Tongue (tissue), 2 donors: Measurements from ENCODE around the gene C1D. TPM values are rescaled to one million over a fixed set of nuclear protein-coding genes. Genes with fewer than 3 reads are reported as not detected.
"Not testable (repeated sequence)": the region's sequence is repeated elsewhere in the genome, so short reads cannot be mapped to it uniquely, and the experiment has no call there.

Experiments
- DNase-seq: peaks from one replicate; pipeline ENCODE4 v3.0.0-alpha.2; 2015
- total RNA-seq: library from RNA; depleted of rRNA; stranded (reverse); fragments of >200 nt; gene quantifications from one replicate; pipeline ENCODE4 v1.2.3, GENCODE V29; 2014

Gene C1D, protein sequence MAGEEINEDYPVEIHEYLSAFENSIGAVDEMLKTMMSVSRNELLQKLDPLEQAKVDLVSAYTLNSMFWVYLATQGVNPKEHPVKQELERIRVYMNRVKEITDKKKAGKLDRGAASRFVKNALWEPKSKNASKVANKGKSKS
- 54.8 TPM for total RNA-seq

DNA sequence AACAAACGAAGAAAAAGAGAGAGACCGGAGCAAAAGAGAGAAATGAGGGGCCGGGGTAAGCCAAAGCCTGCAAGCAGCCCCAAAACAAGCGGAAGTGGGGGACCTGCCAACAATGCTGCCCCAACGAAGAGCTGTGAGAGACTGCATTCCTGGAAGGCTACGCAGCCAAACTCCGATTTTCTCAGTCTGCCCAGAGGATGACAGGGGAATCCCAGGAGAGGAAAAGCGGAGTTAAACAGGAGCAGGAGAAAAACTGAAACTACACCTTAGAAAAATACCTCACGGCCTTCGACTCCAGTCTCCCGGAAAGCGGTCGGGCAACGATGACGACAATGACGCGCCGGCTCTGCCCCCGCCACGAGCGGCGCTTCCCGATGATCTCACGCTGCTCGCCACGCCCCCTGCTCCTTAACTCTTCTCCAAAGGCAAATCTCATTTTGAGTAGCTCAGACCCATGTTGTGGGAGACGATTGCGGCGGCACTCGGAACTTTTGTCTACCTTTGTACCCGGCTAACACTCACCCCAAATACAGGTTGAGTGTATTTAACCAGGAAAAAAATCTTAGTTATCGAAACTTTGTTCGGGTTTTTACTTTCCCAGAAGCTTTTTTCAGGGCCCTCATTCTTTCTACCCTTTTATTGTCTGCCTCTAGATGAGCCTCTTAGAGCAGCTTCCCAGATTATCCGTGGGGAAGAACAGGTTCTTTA lies at the start of gene C1D:
TSS of gene C1D (minus strand) at position 325 of the 708 bp plus-strand sequence. CDS start 15,694 bp downstream, outside the sequence.
- peak; percentile 97 for DNase-seq

DNA sequence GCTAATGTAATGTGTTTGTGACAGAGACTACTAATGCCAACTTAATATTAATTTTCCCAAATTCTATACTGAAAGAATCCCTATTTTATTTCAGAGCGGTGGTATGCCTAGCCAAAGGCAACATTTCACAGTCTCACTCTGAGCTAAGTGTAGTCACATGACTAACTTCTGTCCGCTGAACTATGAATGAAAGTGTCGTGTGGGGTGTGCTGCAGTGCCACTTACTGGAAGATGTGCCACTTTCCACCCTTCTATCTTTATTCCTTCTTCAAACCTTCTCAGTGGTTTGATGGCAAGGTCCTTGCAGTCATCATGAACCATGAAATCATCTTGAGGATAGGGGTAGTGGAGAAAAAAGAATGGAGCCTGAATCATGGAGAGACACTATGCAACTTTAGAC lies 47.3 kb upstream of the C1D start:
- DNase-seq = no peak

DNA sequence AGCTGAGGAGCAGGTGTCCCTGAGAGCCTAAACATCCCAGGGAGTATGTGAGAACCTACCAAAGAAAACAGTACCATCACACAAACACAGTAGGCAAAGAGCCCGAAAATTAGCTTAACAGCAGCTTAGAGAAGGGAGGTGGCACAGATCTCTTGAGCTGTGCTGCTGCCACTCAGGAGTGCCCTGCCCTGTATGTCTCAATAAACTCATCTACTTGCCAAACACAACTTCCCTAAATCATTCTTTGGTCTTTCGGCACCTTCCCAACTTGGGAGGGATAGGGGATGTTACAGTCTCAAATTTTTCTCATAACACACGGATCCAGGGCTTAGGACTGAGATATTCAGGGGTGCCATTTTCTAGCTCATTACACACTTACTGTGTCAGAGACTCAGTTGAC lies 45.3 kb upstream of the C1D start:
- DNase-seq = no peak

DNA sequence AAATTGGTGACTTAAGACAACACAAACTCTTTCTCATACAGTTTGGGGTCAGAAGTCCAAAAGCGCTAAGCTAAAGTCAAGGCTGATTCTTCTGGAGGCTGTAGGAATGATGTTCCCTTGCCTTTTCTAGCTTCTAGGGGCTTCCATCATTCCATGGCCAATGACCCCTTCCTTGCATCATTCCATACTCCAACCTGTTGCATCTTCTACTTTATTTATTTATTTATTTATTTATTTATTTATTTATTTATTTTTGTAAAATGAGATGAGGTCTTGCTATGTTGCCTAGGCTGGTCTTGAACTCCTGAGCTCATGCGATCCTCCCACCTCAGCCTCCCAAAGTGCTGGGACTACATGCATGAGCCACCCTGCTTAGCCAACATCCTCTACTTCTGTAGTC lies 44.7 kb upstream of the C1D start:
- no peak for DNase-seq

GRCh38 chr2:68104111-68104835 lies 41.5 kb upstream of the C1D start:
- DNase-seq = no peak

GRCh38 chr2:68103709-68104055 lies 40.9 kb upstream of the C1D start:
- DNase-seq = no peak

DNA sequence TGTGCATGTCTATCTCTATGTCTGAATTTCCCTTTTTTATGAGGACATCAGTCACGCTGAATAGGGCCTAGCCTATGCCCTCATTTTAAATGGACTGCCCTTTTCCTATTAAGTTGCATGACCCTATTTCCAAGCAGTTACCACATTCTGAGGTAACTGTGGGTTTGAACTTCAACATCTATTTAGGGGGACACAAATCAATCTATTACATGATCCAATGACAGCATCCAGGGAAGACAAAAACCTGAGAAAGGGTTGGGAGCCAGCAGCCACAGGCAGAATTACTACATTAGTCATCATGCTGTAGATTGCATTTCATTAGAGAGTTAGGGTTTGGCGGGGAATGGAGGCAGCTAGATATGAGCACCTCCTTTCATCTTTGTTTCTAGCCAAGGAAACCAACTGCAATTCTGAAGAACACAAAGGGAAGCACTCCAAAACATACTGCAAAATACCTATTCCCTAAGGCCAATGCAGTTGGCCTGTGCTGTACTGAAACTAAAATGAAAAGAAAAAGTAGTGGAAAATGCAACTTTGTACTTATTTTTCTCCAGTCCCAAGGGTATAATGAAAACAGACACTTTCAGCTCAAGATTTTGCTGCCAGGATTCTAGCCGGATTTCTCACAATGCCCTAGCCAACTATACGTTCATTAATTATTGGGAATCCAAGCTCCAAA lies 40.4 kb upstream of the C1D start:
- DNase-seq = peak; percentile 18

DNA sequence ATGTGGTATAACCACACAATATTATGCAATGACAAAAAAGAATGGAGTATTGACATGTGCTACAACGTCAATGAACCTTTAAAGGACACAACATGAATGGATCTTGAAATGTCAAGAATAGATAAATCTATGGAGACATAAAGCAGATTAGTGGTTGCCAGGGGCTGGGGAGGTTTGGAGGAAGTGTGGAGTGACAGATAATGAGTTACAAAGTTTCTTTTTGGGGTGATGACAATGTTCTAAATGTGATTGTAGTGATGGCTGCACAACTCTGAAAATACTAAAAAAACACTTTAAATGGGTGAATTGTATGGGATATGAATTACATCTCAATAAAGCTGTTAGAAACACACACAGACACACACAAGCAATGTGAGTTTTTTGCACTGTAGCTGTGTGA lies 37.4 kb upstream of the C1D start:
- no peak for DNase-seq

- no peak for DNase-seq
Measured at GRCh38 chr2:68099260-68099659, 36.5 kb upstream of the C1D start.

DNA sequence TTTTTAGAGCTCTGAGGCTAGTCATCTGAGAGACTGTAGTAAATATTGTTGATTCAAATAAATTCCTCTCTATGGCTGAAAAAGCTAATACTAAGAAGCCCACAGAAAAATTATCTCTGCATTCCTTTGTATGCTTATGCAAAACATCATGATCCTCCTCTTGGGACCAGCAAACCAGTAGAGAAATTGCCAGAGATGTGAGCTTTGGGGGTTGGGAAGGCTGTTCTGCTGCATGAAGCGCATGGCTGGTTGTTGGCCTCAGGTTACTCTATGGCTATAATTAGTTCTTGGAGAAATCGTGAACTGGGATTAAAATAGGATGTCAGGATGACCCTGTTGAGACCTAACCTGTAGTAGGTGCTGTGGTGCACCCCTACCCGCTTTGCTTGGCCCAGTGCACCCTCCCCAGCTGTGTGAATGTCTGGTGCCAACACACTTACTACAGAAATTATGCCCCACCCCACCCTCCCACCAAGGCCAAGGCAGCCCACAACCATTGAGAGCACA lies 35.5 kb upstream of the C1D start:
- DNase-seq = no peak

DNA sequence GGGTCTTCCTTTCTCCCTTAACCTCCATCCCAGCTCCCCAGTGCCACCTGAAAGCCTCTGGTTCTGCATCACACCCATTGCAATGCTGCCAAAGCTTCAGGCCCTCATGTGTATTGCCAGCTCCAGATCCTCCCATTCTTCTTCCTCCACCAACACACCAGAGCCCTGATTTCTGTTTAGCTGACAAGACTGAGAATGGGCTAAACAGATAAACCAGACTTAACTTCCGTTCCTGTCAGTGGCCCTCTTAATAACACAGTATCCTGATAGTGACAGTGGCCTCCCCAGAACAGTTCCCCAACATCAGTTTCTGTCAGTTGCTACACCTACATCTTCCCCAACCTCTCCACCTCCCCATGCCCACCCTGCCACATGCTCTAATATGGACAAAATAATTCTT lies 31.3 kb upstream of the C1D start:
- DNase-seq = no peak

DNA sequence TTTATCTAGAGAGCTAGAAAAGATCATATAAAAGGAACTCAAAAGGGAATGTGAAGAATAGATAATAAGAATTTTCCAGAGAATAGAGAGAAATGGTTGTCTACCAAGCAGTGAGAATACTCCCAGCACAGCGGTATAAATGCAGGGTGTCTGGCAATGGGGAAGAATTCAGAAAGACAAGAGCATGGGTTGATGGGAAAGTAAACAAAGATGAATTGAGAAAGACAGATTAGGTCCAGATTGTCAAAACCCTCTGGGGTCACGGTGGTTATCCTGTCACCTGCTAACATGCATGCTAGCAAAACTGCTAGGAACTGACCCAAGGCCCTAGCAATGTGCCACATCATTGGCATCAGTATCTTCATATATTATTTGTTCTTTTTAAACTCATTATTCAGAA lies 30.8 kb upstream of the C1D start:
- DNase-seq = no peak

DNA sequence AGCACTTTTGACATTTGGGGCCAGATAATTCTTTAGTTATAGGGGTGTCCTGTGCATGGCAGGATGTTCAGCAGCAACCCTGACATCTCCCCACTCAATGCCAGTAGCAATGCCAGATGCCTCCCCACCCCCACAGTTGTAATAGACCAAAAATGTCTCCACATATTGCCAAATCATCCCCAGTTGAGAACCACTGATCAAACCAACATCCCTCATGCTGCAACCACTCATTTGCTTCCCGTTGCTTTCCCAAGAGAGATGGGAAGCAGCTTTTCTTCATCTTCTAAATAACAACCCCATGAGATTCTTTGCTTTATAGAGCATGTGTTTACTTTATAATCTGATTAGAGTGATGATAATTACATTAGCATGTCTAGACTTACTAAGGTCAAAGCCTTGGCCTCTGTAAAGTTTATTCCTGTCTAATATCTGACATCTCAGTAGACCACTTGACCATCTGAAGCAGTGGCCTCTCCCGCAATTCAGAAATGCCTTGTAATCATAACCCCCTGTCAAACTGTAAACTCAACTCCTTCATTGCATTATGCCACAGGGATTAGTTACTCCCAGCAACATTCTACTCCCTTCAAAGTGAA lies 28.7 kb upstream of the C1D start:
- no peak for DNase-seq

- no peak for DNase-seq
Measured at GRCh38 chr2:68089961-68090360, 27.2 kb upstream of the C1D start.

DNA sequence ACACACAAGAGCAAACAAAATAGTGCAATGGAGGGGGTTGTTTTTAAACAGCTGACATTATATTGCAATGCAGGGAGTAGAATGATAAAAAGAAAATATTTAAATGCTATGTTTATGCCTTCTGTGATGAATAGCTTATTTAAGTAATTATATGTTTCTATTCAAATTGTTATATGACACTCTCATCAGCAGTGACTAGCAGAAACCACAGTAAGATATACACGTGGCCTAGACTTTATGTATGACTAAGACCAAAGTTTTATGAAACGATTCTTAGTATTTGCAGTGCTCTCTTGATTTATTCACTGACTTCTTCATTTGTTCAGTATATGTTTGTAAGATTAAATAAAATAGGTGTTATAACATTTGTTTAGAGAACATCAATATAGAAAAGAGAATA lies 26.1 kb upstream of the C1D start:
- no peak for DNase-seq

DNA sequence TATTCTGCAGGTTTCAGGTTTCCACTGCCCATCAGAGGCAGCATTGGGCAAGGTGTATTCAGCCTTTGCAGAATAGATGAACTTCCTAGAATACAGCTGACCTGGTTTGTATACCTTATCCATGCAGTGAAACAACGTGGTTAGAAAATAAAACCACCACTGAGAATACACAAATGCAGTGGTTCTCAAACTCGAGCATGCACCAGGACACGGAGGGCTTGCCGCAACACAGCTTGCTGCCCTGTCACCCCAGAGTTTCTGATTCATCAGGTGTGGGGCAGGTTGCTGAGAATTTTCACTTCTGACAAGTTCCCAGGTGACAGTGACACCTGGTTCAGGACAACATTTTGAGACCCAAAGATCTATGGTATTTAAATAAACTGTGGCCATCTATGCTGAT lies 23.4 kb upstream of the C1D start:
- DNase-seq = no peak

DNA sequence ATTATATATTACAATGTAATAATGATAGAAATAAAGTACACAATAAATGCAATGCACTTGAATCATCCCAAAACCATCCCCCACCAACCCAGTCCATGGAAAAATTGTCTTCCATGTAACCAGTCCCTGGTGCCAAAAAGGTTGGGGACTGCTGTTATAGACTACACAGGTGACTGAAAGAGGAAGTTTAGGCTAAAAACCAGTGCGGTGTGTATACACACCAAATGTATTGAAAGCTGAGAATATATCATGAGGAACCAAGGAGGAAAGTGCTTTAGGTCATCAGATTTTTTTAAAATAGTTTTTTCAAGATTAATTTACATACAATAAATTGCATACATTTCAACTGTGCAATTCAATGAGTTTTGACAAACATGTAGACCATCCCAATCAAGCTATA lies 20.5 kb upstream of the C1D start:
- no peak for DNase-seq

GRCh38 chr2:68074050-68074449 lies 11.2 kb upstream of the C1D start:
- DNase-seq = no peak

GRCh38 chr2:68063797-68064646 lies 1.2 kb upstream of the C1D start:
- not testable (repeated sequence) for DNase-seq

DNA sequence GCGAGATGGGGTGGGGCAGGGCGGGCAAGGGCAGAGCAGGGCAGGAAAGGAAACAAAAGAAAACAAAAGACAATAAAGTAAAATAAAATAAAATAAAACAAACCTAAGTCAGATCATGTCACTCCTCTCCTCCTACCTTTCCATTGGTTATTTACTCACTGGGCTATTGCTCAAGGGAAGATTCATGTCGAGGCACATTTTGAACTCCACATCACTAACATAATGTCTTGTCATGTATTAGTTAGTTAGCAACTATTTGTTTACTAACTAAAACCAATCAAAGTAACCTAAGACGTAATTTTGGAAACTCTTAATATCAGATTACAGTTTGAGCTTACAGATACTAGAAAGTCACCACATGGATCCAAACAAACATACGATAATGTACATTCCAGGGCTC lies 2.2 kb downstream of the C1D start:
- no peak for DNase-seq

GRCh38 chr2:68059784-68060525 lies 2.8 kb downstream of the C1D start:
- no peak for DNase-seq
